Sciatic nerve (tissue), 2 donors: Measurements from ENCODE around the gene PAH. TPM values are rescaled to one million over a fixed set of nuclear protein-coding genes. Genes with fewer than 3 reads are reported as not detected.

Source experiments
- ATAC-seq: fragments of 200-7000 bp; cut with Tn5 transposase; one replicate; pipeline ENCODE4 v1.9.1; 2020; ENCODE audit warnings: mild to moderate bottlenecking, moderate library complexity
- DNase-seq: peaks from one replicate; pipeline ENCODE4 v3.0.0-alpha.2; 2020; ENCODE audit warnings: low spot score
- intact Hi-C: fragments of 100-400 bp; cut with DNase I; formaldehyde crosslinking; loops from one replicate; pipeline ENCODE4 v1.14.2; 2022
- total RNA-seq: library from RNA; stranded (reverse); fragmentation: NEBNext Ultra II Directional; extraction: Animal tissue kit (Norgen Biotek cat#: 25700); gene quantifications from one replicate; pipeline ENCODE4 v1.2.1, GENCODE V29; 2021
- donor health status: DM: no; HTN: no; CAD: no.
- donor health status: DM: no; HTN: no; CAD: no.

Gene PAH
- total RNA-seq, 1 donor from 2014 or later = not detected

DNA sequence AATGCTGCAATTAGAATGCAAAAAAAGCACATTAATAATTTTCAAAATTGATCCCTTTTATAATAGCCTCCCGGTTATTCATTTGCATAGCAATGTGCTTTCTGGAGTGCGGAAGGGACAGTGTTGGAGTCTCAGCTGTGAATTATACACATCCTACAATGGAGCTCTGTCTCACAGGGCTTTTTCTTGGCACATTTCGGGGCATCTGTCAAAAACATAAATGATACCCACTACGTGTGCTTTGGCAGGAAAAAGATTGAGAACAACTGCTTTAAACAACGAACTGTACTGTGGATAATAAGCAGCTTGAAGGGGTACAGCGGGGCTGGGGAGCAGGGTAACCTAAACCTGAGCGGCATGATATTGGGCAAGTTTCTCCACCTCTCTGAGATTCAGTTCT lies 123.1 kb downstream of the PAH start:
- DNase-seq = no peak
- intact Hi-C loops = no loop called here
- no peak for ATAC-seq

Other genes starting within 250 kb of the PAH start
- not detected for gene ASCL1, start 40.4 kb upstream of the PAH start, total RNA-seq